MM.1S (cell line): Measurements from ENCODE around the gene CCER1.

ENCODE experiments used
- DNase-seq: peaks from one replicate; pipeline ENCODE4 v3.0.0-alpha.2; 2015
- H2AFZ ChIP-seq: fragments of 300-600 bp; sonication (generic); 2 replicates; pipeline ENCODE4 v1.6.0; 2016; ENCODE audit warnings: antibody characterized with exemption, low read length
- H3F3A ChIP-seq: fragments of 300-600 bp; sonication (generic); 2 replicates; pipeline ENCODE4 v1.6.1; 2016; ENCODE audit warnings: mild to moderate bottlenecking, antibody characterized with exemption, low read length, moderate library complexity, mixed read lengths; ENCODE audit not compliant: insufficient read depth
- H3K27ac ChIP-seq: fragments of 300-600 bp; sonication (generic); 2 replicates; pipeline ENCODE4 v1.5.1; 2016; ENCODE audit warnings: mild to moderate bottlenecking, low read length
- H3K27me3 ChIP-seq: fragments of 300-600 bp; sonication (generic); replicated peaks from 2 replicates; pipeline ENCODE4 v1.6.0; 2016; ENCODE audit warnings: low read length; ENCODE audit not compliant: insufficient read depth
- H3K36me3 ChIP-seq: fragments of 300-600 bp; sonication (generic); replicated peaks from 2 replicates; pipeline ENCODE4 v1.6.1; 2016; ENCODE audit warnings: mild to moderate bottlenecking, low read length, mixed read lengths; ENCODE audit not compliant: insufficient read depth
- H3K4me1 ChIP-seq: fragments of 300-600 bp; sonication (generic); 2 replicates; pipeline ENCODE4 v1.6.1; 2016; ENCODE audit warnings: low read length, mixed read lengths
- H3K4me2 ChIP-seq: fragments of 300-600 bp; sonication (generic); 2 replicates; pipeline ENCODE4 v1.6.0; 2016; ENCODE audit warnings: low read depth, low read length
- H3K4me3 ChIP-seq: fragments of 300-600 bp; sonication (generic); 2 replicates; pipeline ENCODE4 v1.5.1; 2016; ENCODE audit warnings: low read length, mixed read lengths
- H3K79me2 ChIP-seq: fragments of 300-600 bp; sonication (generic); 2 replicates; pipeline ENCODE4 v1.6.1; 2016; ENCODE audit warnings: mixed run types, low read length, mixed read lengths
- H3K9ac ChIP-seq: fragments of 300-600 bp; sonication (generic); 2 replicates; pipeline ENCODE4 v1.6.1; 2016; ENCODE audit warnings: low read length, mixed read lengths
- H3K9me2 ChIP-seq: fragments of 300-600 bp; sonication (generic); replicated peaks from 2 replicates; pipeline ENCODE4 v1.6.1; 2016; ENCODE audit warnings: mild to moderate bottlenecking, low read length, mixed read lengths; ENCODE audit not compliant: insufficient read depth
- H3K9me3 ChIP-seq: fragments of 300-600 bp; sonication (generic); replicated peaks from 2 replicates; pipeline ENCODE4 v1.6.1; 2016; ENCODE audit warnings: mild to moderate bottlenecking, low read length, mixed read lengths; ENCODE audit not compliant: insufficient read depth
- H4K20me1 ChIP-seq: fragments of 300-600 bp; sonication (generic); 2 replicates; pipeline ENCODE4 v1.6.1; 2016; ENCODE audit warnings: mild to moderate bottlenecking, low read length, moderate library complexity, mixed read lengths; ENCODE audit not compliant: insufficient read depth
- EZH2 ChIP-seq: fragments of 300-600 bp; sonication (generic); optimal IDR thresholded peaks from 2 replicates; pipeline ENCODE3; 2017; ENCODE audit warnings: low read depth, mild to moderate bottlenecking, antibody characterized with exemption, low read length, mixed read lengths
- EZH2phosphoT487 ChIP-seq: fragments of 300-600 bp; sonication (generic); IDR thresholded peaks from 2 replicates; pipeline ENCODE4 v1.6.1; 2018; ENCODE audit warnings: antibody characterized with exemption, low read length
- TF ChIP-seq, protein P1 (sequence below): fragments of 300-600 bp; sonication (generic); IDR thresholded peaks from 2 replicates; pipeline ENCODE4 v1.5.1; 2016; ENCODE audit warnings: antibody characterized with exemption, low read length, mixed read lengths

CCER1 gene

DNA sequence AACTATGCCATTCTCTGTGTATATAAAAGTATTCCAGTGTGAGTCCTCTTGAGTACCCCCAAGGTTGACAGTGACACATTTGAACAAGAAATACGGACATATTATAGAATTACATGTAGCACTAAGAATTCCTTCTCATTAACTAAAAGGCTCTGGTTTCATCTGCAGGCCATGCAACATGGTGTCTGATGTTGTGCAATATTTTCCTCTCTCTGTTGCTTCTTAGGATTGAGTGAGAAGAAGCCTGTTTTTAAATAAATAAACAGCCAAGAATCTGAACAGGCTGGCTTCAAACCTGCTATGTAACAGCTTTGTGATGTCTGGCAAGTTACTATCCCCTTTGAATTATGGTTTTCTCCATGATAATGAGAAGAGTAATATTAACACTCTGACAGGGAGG, 22.2 kb upstream of the CCER1 start:
- Histone ChIP-seq H3K36me3 (no peaks in the 10 kb centered on the region), H3K9me3 (no peaks in the 10 kb centered on the region), H3K4me1 (no peaks in the 10 kb centered on the region), H3K27ac (no peak overlapping the region), H3F3A (no peaks in the 10 kb centered on the region), H3K4me3 (no peak overlapping the region), H3K9ac (no peak overlapping the region), H4K20me1 (no peaks in the 10 kb centered on the region), H3K9me2 (no peaks in the 10 kb centered on the region), H3K79me2 (no peaks in the 10 kb centered on the region), H2AFZ (no peak overlapping the region), H3K27me3 (no peaks in the 10 kb centered on the region), H3K4me2 (no peak overlapping the region)
- DNase-seq, result no peak
- TF ChIP-seq, protein P1, sequence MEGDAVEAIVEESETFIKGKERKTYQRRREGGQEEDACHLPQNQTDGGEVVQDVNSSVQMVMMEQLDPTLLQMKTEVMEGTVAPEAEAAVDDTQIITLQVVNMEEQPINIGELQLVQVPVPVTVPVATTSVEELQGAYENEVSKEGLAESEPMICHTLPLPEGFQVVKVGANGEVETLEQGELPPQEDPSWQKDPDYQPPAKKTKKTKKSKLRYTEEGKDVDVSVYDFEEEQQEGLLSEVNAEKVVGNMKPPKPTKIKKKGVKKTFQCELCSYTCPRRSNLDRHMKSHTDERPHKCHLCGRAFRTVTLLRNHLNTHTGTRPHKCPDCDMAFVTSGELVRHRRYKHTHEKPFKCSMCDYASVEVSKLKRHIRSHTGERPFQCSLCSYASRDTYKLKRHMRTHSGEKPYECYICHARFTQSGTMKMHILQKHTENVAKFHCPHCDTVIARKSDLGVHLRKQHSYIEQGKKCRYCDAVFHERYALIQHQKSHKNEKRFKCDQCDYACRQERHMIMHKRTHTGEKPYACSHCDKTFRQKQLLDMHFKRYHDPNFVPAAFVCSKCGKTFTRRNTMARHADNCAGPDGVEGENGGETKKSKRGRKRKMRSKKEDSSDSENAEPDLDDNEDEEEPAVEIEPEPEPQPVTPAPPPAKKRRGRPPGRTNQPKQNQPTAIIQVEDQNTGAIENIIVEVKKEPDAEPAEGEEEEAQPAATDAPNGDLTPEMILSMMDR, result no peak
- TF ChIP-seq EZH2 (no peak), EZH2phosphoT487 (no peak)

DNA sequence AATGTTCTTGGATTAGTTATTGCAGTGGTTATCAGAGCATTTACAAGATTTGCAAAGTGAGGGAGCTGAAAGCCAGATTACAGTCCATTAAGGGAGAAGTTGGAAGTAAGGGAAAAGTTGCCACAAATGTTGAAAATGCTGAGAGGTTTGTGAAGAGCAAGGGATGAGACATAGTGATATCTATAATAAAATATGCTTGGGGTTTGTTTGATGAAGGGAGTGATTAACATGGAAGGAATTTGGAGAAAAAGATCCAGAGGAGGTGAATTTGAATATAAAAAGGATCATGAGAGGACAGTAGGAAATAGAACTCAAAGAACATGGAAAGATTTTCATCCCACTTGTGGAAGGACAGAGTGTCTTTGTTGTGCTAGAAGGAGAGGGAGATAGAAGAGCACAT, 19.3 kb upstream of the CCER1 start:
- no peaks in the 10 kb centered on the region for H3F3A ChIP-seq
- H4K20me1 ChIP-seq, result no peaks in the 10 kb centered on the region
- no peaks in the 10 kb centered on the region for H3K79me2 ChIP-seq
- TF ChIP-seq EZH2phosphoT487 (no peak), EZH2 (no peak)
- TF ChIP-seq, protein P1, result no peak
- no peak overlapping the region for H3K27ac ChIP-seq
- DNase-seq, result no peak
- no peaks in the 10 kb centered on the region for H3K27me3 ChIP-seq
- H3K9me3 ChIP-seq, result no peaks in the 10 kb centered on the region
- no peaks in the 10 kb centered on the region for H3K9me2 ChIP-seq
- H3K9ac ChIP-seq, result no peak overlapping the region
- no peaks in the 10 kb centered on the region for H3K36me3 ChIP-seq
- no peaks in the 10 kb centered on the region for H3K4me1 ChIP-seq
- H2AFZ ChIP-seq, result no peak overlapping the region
- no peak overlapping the region for H3K4me2 ChIP-seq
- H3K4me3 ChIP-seq, result no peak overlapping the region

DNA sequence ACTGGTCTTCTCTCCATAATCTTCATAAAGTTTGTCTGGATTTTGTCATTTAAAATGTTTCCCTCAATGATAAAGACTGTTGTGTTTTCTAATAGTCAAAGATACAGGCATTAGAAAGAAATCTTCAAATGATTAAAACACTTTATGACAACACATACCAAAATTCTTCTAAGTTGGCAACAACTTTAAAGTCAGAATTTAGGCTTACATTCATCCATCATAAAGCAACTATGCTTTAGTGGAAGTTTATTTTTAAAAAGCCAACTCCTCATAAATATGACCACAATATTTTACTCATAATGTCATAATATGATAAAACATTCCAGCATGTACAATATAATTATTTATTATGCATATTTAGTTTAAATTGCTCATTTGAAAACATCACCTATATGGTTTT, 17.2 kb upstream of the CCER1 start:
- H2AFZ ChIP-seq, result no peak overlapping the region
- no peak for TF ChIP-seq EZH2phosphoT487
- TF ChIP-seq EZH2, result no peak
- no peak for DNase-seq
- H3K4me1 ChIP-seq, result no peaks in the 10 kb centered on the region
- H3K27ac ChIP-seq, result no peak overlapping the region
- no peak overlapping the region for H3K4me2 ChIP-seq
- no peaks in the 10 kb centered on the region for H3F3A ChIP-seq
- H4K20me1 ChIP-seq, result no peaks in the 10 kb centered on the region
- no peaks in the 10 kb centered on the region for H3K9me2 ChIP-seq
- H3K4me3 ChIP-seq, result no peak overlapping the region
- no peaks in the 10 kb centered on the region for H3K36me3 ChIP-seq
- H3K9ac ChIP-seq, result no peak overlapping the region
- H3K9me3 ChIP-seq, result no peaks in the 10 kb centered on the region
- no peaks in the 10 kb centered on the region for H3K79me2 ChIP-seq
- no peaks in the 10 kb centered on the region for H3K27me3 ChIP-seq

DNA sequence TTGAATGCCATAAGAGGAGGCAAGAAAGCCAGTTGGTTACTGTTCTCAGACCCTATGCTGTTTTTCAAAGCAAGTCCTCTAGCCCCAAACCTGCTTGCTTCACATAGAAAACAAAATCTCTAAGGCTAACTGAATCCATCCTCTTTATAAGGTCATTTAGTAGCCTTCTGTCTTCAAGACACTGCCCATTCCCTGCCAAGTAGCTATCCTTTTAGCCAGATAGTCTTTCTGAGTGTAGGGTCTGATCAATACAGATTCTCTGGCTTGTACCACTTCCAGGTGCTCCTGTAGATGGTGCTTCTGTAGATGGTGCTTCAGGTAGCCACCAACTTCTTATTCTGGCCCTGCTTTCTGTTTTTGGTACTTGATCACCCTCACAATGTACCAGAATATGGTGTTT, 15.9 kb upstream of the CCER1 start:
- Histone ChIP-seq H3K4me3 (no peak overlapping the region), H3K79me2 (no peaks in the 10 kb centered on the region), H3K9me3 (no peaks in the 10 kb centered on the region), H3K9ac (no peak overlapping the region), H2AFZ (no peak overlapping the region), H3K27me3 (no peaks in the 10 kb centered on the region), H3K4me1 (no peaks in the 10 kb centered on the region), H3F3A (no peaks in the 10 kb centered on the region), H3K4me2 (no peak overlapping the region), H3K36me3 (no peaks in the 10 kb centered on the region), H4K20me1 (no peaks in the 10 kb centered on the region), H3K9me2 (no peaks in the 10 kb centered on the region), H3K27ac (no peak overlapping the region)
- TF ChIP-seq EZH2 (no peak), EZH2phosphoT487 (no peak)
- TF ChIP-seq, protein P1, result no peak
- DNase-seq, result no peak
